K562 (cell line): ENCODE results near the gene CDK11A.
"Not testable (repeated sequence)": the region's sequence is repeated elsewhere in the genome, so short reads cannot be mapped to it uniquely, and the experiment has no call there.

Experiments used
- ATF3 ChIP-seq, 2 experiments: fragments of 450-650 bp in 1 of 2; sonication (generic) in 1 of 2; formaldehyde crosslinking in 1 of 2; IDR thresholded peaks in 1 of 2; conservative IDR thresholded peaks in 1 of 2; 2 replicates each; pipeline versions ENCODE4 v1.6.1 to v1.8.1; 2016 to 2023; ENCODE audit warnings: mild to moderate bottlenecking in 2 of 2, moderate library complexity in 2 of 2, inconsistent platforms in 1 of 2, missing genetic modification reagents in 1 of 2
- CC2D1A ChIP-seq: fragments of 450-650 bp; IDR thresholded peaks from 2 replicates; pipeline ENCODE4 v1.6.1; 2017; ENCODE audit warnings: mild to moderate bottlenecking
- CEBPB ChIP-seq: fragments of 450-650 bp; IDR thresholded peaks from 2 replicates; pipeline ENCODE4 v1.6.1; 2016; ENCODE audit warnings: missing genetic modification characterization, missing compliant biosample characterization
- CTCF ChIP-seq, 3 experiments: IDR thresholded peaks in 2 of 3; conservative IDR thresholded peaks in 1 of 3; 2 replicates each; pipeline ENCODE4 v1.5.1; 2011 to 2012; ENCODE audit warnings: low read length in 3 of 3, mild to moderate bottlenecking in 3 of 3, control low read depth in 2 of 3, improper control_type of control experiment in 1 of 3, inconsistent platforms in 1 of 3, low read depth in 1 of 3, mixed read lengths in 1 of 3, moderate library complexity in 1 of 3; ENCODE audit not compliant: insufficient read depth in 2 of 3
- HNRNPLL ChIP-seq: fragments of 200-400 bp; formaldehyde crosslinking; IDR thresholded peaks from 2 replicates; pipeline ENCODE4 v1.6.1; 2017; ENCODE audit warnings: low read length, low read depth, mild to moderate bottlenecking; ENCODE audit not compliant: poor library complexity, severe bottlenecking
- KAT2B ChIP-seq: IDR thresholded peaks from one replicate; pipeline ENCODE4 v1.6.1; 2012; ENCODE audit warnings: low read depth, mild to moderate bottlenecking, control low read depth, inconsistent platforms, low read length, moderate library complexity
- SETDB1 ChIP-seq: IDR thresholded peaks from one replicate; pipeline ENCODE4 v1.6.1; 2012; ENCODE audit warnings: low read length, control low read depth, inconsistent platforms
- SREBF2 ChIP-seq: sonication (generic); formaldehyde crosslinking; IDR thresholded peaks from 2 replicates; pipeline ENCODE4 v1.4.0; 2020; ENCODE audit warnings: mild to moderate bottlenecking, missing genetic modification reagents

GRCh38 chr1:1742529-1742928, 18.4 kb upstream of the CDK11A start:
- not testable (repeated sequence) for TF ChIP-seq CC2D1A; KAT2B; SETDB1; CEBPB (tag); HNRNPLL; CTCF (IDR thresholded peaks at IDR 0.05 in 2 of 3, conservative IDR thresholded peaks at IDR 0.05 in 1 of 3; ENCODE audit: insufficient read depth in 2 of 3, low read depth in 1 of 3, low read length in 3 of 3); ATF3 (IDR thresholded peaks at IDR 0.05); ATF3 (CRISPR knock-in tag; conservative IDR thresholded peaks at IDR 0.05); SREBF2 (CRISPR knock-in tag)
